Testis (tissue), 3 donors: ENCODE results near the gene KIF2C. TPM values are rescaled to one million over a fixed set of nuclear protein-coding genes. Genes with fewer than 3 reads are reported as not detected.
A peak's percentile ranks its signal among the peaks of the same experiment; 100 is the strongest.
"Not testable (repeated sequence)": the region's sequence is repeated elsewhere in the genome, so short reads cannot be mapped to it uniquely, and the experiment has no call there.

Experiments used
- DNase-seq: peaks from one replicate; pipeline ENCODE4 v3.0.0-alpha.2; 2019
- H3K27ac ChIP-seq, 2 donors: fragments of 200-600 bp; sonication (generic); one replicate each; pipeline ENCODE4 v1.5.1; 2019
- H3K27me3 ChIP-seq: fragments of 200-600 bp; sonication (generic); one replicate; pipeline ENCODE4 v1.5.1; 2019
- H3K36me3 ChIP-seq: fragments of 200-600 bp; sonication (generic); one replicate; pipeline ENCODE4 v1.5.1; 2017; ENCODE audit warnings: low read depth; ENCODE audit errors: missing control alignments
- H3K4me1 ChIP-seq: fragments of 200-600 bp; sonication (generic); one replicate; pipeline ENCODE4 v1.5.1; 2019
- H3K4me3 ChIP-seq, 2 donors: fragments of 200-600 bp; sonication (generic); one replicate each; pipeline ENCODE4 v1.5.1; 2017 to 2019
- H3K9me3 ChIP-seq: fragments of 200-600 bp; sonication (generic); one replicate; pipeline ENCODE4 v1.5.1; 2017
- CTCF ChIP-seq, 3 experiments: fragments of 450-650 bp in 2 of 3; fragments of 200-600 bp in 1 of 3; sonication (generic) in 1 of 3; IDR thresholded peaks; one replicate each; pipeline ENCODE4 v1.5.1; 2016 to 2019; ENCODE audit warnings: antibody characterized with exemption in 3 of 3, mild to moderate bottlenecking in 2 of 3, moderate library complexity in 1 of 3
- POLR2A ChIP-seq: fragments of 450-650 bp; IDR thresholded peaks from one replicate; pipeline ENCODE4 v1.6.1; 2017; ENCODE audit warnings: antibody characterized with exemption, mild to moderate bottlenecking, moderate library complexity
- WGBS, 2 donors: methylation state at CpG; one replicate each; pipeline ENCODE4 v1.1.5; 2018; 5-methylcytosine and 5-hydroxymethylcytosine counted together
- intact Hi-C: fragments of 100-400 bp; cut with DNase I; formaldehyde crosslinking; loops from one replicate; pipeline ENCODE4 v1.15.1; 2023; ENCODE audit warnings: low total_unique reads
- polyA plus RNA-seq: library from polyadenylated mRNA; stranded (reverse); fragments of 350-450 nt; fragmentation: Illumina TruSeq; extraction: RNeasy Lipid Tissue Mini Kit (QIAGEN cat#74804); gene quantifications from one replicate; pipeline ENCODE4 v1.2.3, GENCODE V29; 2014; ENCODE audit warnings: low read depth, low replicate concordance; ENCODE audit not compliant: insufficient read depth
- total RNA-seq, 2 donors: library from RNA; depleted of rRNA; stranded (reverse); fragments of >200 nt; gene quantifications; one replicate each; pipeline ENCODE4 v1.2.3, GENCODE V29; 2016

KIF2C gene
- total and polyA plus RNA-seq, 3 donors from 2014 or later = 53.5 to 167 (median 130) TPM

GRCh38 chr1:44757420-44757819 is 17.8 kb downstream of the KIF2C start:
- H3K36me3 ChIP-seq = no peaks in the 10 kb centered on the region
- TF ChIP-seq POLR2A = no peak
- no peak for TF ChIP-seq CTCF (IDR thresholded peaks at IDR 0.05)
- H3K4me1 ChIP-seq = no peaks in the 10 kb centered on the region
- no peak overlapping the region for H3K4me3 ChIP-seq
- no peaks in the 10 kb centered on the region for H3K9me3 ChIP-seq
- H3K27ac ChIP-seq = no peak overlapping the region
- no peaks in the 10 kb centered on the region for H3K27me3 ChIP-seq
- 82 to 95% methylated on average over 2 of the region's 2 CpGs for WGBS, 2 donors
- DNase-seq = no peak
- intact Hi-C loops = no loop called here

- 78 to 95% methylated on average over 6 to 11 of the region's 11 CpGs for WGBS, 2 donors
- Histone ChIP-seq H3K27me3 (no peaks in the 10 kb centered on the region), H3K4me3 (no peak overlapping the region), H3K4me1 (no peaks in the 10 kb centered on the region), H3K27ac (no peak overlapping the region), H3K36me3 (no peaks in the 10 kb centered on the region), H3K9me3 (no peaks in the 10 kb centered on the region)
- intact Hi-C loops = no loop called here
- TF ChIP-seq CTCF (IDR thresholded peaks at IDR 0.05) = no peak
- no peak for TF ChIP-seq POLR2A
- DNase-seq = no peak
Measured at GRCh38 chr1:44759077-44759476, 19.4 kb downstream of the KIF2C start.

GRCh38 chr1:44760876-44761275 is 21.2 kb downstream of the KIF2C start:
- no peaks in the 10 kb centered on the region for H3K36me3 ChIP-seq
- no peak overlapping the region for H3K27ac ChIP-seq
- no peak overlapping the region for H3K4me3 ChIP-seq
- no peaks in the 10 kb centered on the region for H3K27me3 ChIP-seq
- intact Hi-C loops = no loop called here
- H3K4me1 ChIP-seq = no peaks in the 10 kb centered on the region
- no peak for DNase-seq
- 73 to 74% methylated on average over 3 of the region's 3 CpGs for WGBS, 2 donors
- no peaks in the 10 kb centered on the region for H3K9me3 ChIP-seq
- TF ChIP-seq CTCF (IDR thresholded peaks at IDR 0.05) (no peak), POLR2A (no peak)

GRCh38 chr1:44766421-44766820 is 26.8 kb downstream of the KIF2C start:
- H3K9me3 ChIP-seq, intact Hi-C loops, H3K27me3 ChIP-seq, DNase-seq, H3K4me1 ChIP-seq, H3K4me3 ChIP-seq, H3K27ac ChIP-seq, H3K36me3 ChIP-seq: not testable (repeated sequence)
- WGBS, 2 donors = 95 to 96% methylated on average over 6 of the region's 6 CpGs

GRCh38 chr1:44775078-44775929 is 35.7 kb downstream of the KIF2C start, which contains the start of gene RPS8:
RPS8 (plus strand) TSS chr1:44775540; CDS start chr1:44775597, 57 bp downstream.
- H3K4me1 ChIP-seq = peaks cover 19% of the 10 kb centered on the region
- WGBS, 2 donors = 0% methylated on average over 39 to 49 of the region's 65 CpGs
- TF ChIP-seq CTCF (IDR thresholded peaks at IDR 0.05) = peak in 1 of 3 experiments; percentile 6
- peak; percentile 81 for TF ChIP-seq POLR2A
- no peaks in the 10 kb centered on the region for H3K36me3 ChIP-seq
- peak within 1 kb of the TSS; percentile 83 to 93 for H3K27ac ChIP-seq
- intact Hi-C loops = no loop called here
- no peaks in the 10 kb centered on the region for H3K27me3 ChIP-seq
- no peaks in the 10 kb centered on the region for H3K9me3 ChIP-seq
- H3K4me3 ChIP-seq = peak within 1 kb of the TSS; percentile 63 to 86
- peak; percentile 96 for DNase-seq
